Fibroblast of mammary gland (primary cell): ENCODE data around the gene NUDT5.

Experiments used
- DNase-seq: peaks from one replicate; pipeline ENCODE4 v3.0.0-alpha.2; 2010; ENCODE audit warnings: low read depth
- H3K4me3 ChIP-seq: 2 replicates; pipeline ENCODE4 v1.5.1; 2011; ENCODE audit warnings: low read depth, mild to moderate bottlenecking, low read length, moderate library complexity; ENCODE audit not compliant: control insufficient read depth
- CTCF ChIP-seq: conservative IDR thresholded peaks from 2 replicates; pipeline ENCODE4 v1.5.1; 2011; ENCODE audit warnings: low read depth, low read length, inconsistent platforms; ENCODE audit not compliant: control insufficient read depth, insufficient read depth

Gene NUDT5

GRCh38 chr10:12194752-12195271 lies 879 bp downstream of the NUDT5 start:
- peak overlapping the region; percentile 97 for H3K4me3 ChIP-seq
- peak; percentile 47 for DNase-seq
- no peak for TF ChIP-seq CTCF

- no peak for TF ChIP-seq CTCF
- DNase-seq, result peak; percentile 73
- no peak overlapping the region for H3K4me3 ChIP-seq
Measured at GRCh38 chr10:12193193-12193592, 2.5 kb downstream of the NUDT5 start.

GRCh38 chr10:12191715-12192114 lies 4.0 kb downstream of the NUDT5 start:
- no peak overlapping the region for H3K4me3 ChIP-seq
- DNase-seq, result peak; percentile 16

GRCh38 chr10:12189426-12189825 lies 6.3 kb downstream of the NUDT5 start:
- no peak overlapping the region for H3K4me3 ChIP-seq
- TF ChIP-seq CTCF, result no peak
- no peak for DNase-seq

More at GRCh38 chr10:12191715-12192114, 4.0 kb downstream of the NUDT5 start:
- TF ChIP-seq CTCF, result no peak

GRCh38 chr10:12188656-12189055 lies 7.0 kb downstream of the NUDT5 start:
- no peak overlapping the region for H3K4me3 ChIP-seq
- no peak for DNase-seq
- no peak for TF ChIP-seq CTCF

GRCh38 chr10:12187321-12187905 lies 8.3 kb downstream of the NUDT5 start:
- H3K4me3 ChIP-seq, result no peak overlapping the region
- no peak for TF ChIP-seq CTCF
- no peak for DNase-seq

GRCh38 chr10:12186323-12186722 lies 9.4 kb downstream of the NUDT5 start:
- DNase-seq, result no peak
- TF ChIP-seq CTCF, result no peak
- H3K4me3 ChIP-seq, result no peak overlapping the region
